Right atrium auricular region (tissue), 2 donors: Measurements from ENCODE around the gene ZBTB22. TPM values are rescaled to one million over a fixed set of nuclear protein-coding genes. Genes with fewer than 3 reads are reported as not detected.
"Not testable (repeated sequence)": the region's sequence is repeated elsewhere in the genome, so short reads cannot be mapped to it uniquely, and the experiment has no call there.

Experiments
- DNase-seq: peaks from one replicate; pipeline ENCODE4 v3.0.0-alpha.2; 2019; ENCODE audit warnings: low spot score
- H3K27ac ChIP-seq, 2 donors: fragments of 200-600 bp; sonication (generic); 1 replicate in 1 of 2; 2 replicates in 1 of 2; pipeline ENCODE4 v1.5.1; 2016 to 2019
- H3K27me3 ChIP-seq, 2 donors: fragments of 200-600 bp; sonication (generic); one replicate each; pipeline versions ENCODE4 v1.5.1 to v1.6.0; 2017 to 2019
- H3K36me3 ChIP-seq: fragments of 200-600 bp; sonication (generic); one replicate; pipeline ENCODE4 v1.5.1; 2016
- H3K4me1 ChIP-seq, 2 donors: fragments of 200-600 bp; sonication (generic); one replicate each; pipeline versions ENCODE4 v1.5.1 to v1.6.0; 2017 to 2019
- H3K4me3 ChIP-seq, 2 donors: fragments of 200-600 bp; sonication (generic); 1 replicate in 1 of 2; 2 replicates in 1 of 2; pipeline ENCODE4 v1.5.1; 2017 to 2019; ENCODE audit warnings: mild to moderate bottlenecking in 1 of 2, moderate library complexity in 1 of 2
- H3K9me3 ChIP-seq, 2 donors: fragments of 200-600 bp; sonication (generic); one replicate each; pipeline ENCODE4 v1.5.1; 2019
- total RNA-seq, 2 donors: library from RNA; depleted of rRNA; stranded (reverse); fragments of >200 nt; gene quantifications; one replicate each; pipeline ENCODE4 v1.1.0, GENCODE V29; 2016
- TF ChIP-seq, protein P1 (sequence below), 2 donors: fragments of 200-600 bp; sonication (generic); IDR thresholded peaks; one replicate each; pipeline ENCODE4 v1.5.1; 2019; ENCODE audit warnings: antibody characterized with exemption in 2 of 2

Gene ZBTB22
- total RNA-seq, 2 donors from 2014 or later: 11.9 to 18.9 TPM

DNA sequence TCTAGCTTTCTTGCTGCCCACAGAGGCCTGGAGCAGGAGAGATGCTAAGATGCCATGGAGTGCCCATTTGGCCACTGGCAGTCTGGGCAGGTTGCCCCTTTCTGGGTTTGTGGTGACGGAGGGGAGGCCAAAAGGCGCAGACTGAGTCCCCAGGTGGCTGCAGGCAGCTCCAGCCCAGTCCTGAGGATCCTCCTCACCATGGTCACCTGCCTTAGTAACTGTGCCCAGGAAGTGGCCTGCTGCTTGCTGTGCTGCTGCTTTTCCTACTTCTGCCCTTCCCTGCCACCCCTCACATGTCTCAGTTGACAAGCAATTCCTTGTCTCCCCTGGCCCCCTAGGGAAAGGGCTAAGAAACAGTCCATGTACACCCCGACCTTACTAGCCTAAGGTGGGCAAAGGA is 38.8 kb upstream of the ZBTB22 start:
- TF ChIP-seq, protein P1, sequence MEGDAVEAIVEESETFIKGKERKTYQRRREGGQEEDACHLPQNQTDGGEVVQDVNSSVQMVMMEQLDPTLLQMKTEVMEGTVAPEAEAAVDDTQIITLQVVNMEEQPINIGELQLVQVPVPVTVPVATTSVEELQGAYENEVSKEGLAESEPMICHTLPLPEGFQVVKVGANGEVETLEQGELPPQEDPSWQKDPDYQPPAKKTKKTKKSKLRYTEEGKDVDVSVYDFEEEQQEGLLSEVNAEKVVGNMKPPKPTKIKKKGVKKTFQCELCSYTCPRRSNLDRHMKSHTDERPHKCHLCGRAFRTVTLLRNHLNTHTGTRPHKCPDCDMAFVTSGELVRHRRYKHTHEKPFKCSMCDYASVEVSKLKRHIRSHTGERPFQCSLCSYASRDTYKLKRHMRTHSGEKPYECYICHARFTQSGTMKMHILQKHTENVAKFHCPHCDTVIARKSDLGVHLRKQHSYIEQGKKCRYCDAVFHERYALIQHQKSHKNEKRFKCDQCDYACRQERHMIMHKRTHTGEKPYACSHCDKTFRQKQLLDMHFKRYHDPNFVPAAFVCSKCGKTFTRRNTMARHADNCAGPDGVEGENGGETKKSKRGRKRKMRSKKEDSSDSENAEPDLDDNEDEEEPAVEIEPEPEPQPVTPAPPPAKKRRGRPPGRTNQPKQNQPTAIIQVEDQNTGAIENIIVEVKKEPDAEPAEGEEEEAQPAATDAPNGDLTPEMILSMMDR (IDR thresholded peaks at IDR 0.05): no peak
- Histone ChIP-seq H3K36me3 (no peaks in the 10 kb centered on the region), H3K27ac (no peak overlapping the region), H3K4me1 (no peaks in the 10 kb centered on the region), H3K4me3 (no peak overlapping the region), H3K27me3 (no peaks in the 10 kb centered on the region), H3K9me3 (no peaks in the 10 kb centered on the region)
- DNase-seq: no peak

DNA sequence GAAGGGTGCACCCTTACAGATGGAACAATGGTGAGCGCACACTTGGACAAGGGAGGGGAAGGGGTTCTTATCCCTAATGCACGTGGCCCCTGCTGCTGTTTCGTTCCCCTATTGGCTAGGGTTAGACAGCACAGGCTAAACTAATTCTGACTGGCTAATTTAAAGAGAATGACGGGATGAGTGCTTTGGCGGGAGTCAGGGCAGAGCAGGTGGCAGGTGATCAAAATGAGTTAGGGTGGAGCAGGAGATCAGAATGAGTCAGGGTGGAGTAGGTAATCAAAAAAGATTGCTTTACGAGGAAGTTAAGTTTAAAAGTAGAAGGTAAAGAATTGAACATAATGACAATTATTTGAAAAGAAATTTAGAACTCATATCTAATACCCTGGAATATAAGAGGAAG is 38.3 kb upstream of the ZBTB22 start:
- H3K9me3 ChIP-seq, H3K36me3 ChIP-seq, DNase-seq, H3K4me1 ChIP-seq, H3K27ac ChIP-seq, H3K4me3 ChIP-seq, H3K27me3 ChIP-seq: not testable (repeated sequence)

DNA sequence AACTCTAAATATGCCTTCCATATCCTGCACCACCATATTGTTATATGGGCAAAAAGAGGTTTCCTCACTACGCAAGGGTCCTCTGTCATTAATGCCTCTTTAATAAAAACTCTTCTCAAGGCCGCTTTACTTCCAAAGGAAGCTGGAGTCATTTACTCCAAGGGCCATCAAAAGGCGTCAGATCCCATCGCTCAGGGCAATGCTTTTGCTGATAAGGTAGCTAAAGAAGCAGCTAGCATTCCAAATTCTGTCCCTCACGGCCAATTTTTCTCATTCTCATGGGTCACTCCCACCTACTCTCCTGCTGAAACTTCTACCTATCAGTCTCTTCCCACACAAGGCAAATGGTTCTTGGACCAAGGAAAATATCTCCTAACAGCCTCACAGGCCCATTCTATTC is 30.3 kb upstream of the ZBTB22 start:
- TF ChIP-seq, protein P1 (IDR thresholded peaks at IDR 0.05): no peak
- no peaks in the 10 kb centered on the region for H3K27me3 ChIP-seq
- DNase-seq: no peak
- H3K4me1 ChIP-seq: peaks cover 0 to 4% of the 10 kb centered on the region in 2 donors
- no peaks in the 10 kb centered on the region for H3K9me3 ChIP-seq
- H3K27ac ChIP-seq: no peak overlapping the region
- no peak overlapping the region for H3K4me3 ChIP-seq
- H3K36me3 ChIP-seq: no peaks in the 10 kb centered on the region

DNA sequence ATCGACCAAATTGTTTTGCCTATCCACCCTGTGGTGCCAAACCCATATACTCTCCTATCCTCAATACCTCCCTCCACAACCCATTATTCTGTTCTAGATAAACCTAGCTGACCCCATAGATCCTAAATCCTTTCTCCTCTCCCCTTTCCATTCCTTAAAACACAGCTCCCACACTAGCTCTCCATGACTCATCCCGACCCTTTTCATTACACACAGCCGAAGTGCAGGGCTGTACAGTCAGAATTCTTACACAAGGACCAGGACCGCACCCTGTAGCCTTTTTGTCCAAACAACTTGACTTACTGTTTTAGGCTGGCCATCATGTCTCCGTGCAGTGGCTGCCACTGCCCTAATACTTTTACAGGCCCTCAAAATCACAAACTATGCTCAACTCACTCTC is 29.4 kb upstream of the ZBTB22 start:
- not testable (repeated sequence) for H3K4me3 ChIP-seq, H3K9me3 ChIP-seq, H3K4me1 ChIP-seq, DNase-seq, H3K36me3 ChIP-seq, H3K27me3 ChIP-seq, H3K27ac ChIP-seq

DNA sequence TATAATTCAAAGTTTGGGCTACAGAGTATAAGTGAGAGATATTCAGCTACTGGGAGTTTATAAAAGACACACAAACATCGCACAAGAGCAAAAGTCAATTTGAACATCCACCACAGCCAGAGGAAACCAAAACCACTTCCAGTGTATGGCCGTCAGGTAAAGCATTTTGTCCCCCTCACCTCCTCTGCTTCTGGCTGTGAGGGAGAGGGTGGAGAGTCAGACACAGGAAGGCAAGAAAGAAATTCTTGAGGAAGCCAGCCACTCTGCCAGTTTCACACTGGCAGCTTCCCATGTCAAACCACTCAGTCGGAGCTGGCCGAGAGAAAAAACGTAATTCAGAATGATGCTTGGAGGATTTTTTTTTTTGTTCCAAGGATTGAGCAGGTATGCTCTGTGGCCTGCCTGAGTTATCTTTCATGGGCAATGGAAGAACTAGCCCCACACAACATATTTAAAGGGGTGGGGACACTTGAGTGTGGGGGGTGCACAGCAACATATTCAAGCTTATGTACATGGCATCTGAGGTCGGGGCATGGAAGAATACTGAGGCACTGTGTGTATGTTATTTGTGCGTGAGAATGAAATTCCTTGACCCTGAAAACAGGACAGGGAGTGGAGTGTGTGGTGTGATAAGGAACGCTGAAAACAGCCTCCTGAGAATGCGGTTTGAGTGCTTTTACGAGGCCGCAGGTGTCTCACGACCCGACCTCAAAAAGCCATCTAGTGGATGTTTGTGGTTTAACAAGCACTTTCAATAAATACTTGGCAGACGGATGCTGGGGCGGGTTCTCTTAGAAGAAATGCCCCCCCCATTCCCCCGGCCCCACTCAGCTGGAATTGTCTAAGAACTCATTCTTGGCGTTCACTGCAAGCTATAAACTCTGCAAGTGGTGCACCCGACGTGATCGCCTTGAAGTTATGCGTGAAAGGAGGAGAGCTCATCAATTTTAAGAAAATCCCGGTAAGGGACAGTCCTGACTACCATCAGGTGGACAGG is 27.5 kb upstream of the ZBTB22 start:
- Histone ChIP-seq H3K36me3 (no peaks in the 10 kb centered on the region), H3K27me3 (no peaks in the 10 kb centered on the region), H3K27ac (no peak overlapping the region), H3K4me3 (no peak overlapping the region), H3K4me1 (peaks cover 0 to 4% of the 10 kb centered on the region in 2 donors), H3K9me3 (no peaks in the 10 kb centered on the region)
- DNase-seq: peak; percentile 72
- TF ChIP-seq, protein P1 (IDR thresholded peaks at IDR 0.05): peak; percentile 65 to 75

DNA sequence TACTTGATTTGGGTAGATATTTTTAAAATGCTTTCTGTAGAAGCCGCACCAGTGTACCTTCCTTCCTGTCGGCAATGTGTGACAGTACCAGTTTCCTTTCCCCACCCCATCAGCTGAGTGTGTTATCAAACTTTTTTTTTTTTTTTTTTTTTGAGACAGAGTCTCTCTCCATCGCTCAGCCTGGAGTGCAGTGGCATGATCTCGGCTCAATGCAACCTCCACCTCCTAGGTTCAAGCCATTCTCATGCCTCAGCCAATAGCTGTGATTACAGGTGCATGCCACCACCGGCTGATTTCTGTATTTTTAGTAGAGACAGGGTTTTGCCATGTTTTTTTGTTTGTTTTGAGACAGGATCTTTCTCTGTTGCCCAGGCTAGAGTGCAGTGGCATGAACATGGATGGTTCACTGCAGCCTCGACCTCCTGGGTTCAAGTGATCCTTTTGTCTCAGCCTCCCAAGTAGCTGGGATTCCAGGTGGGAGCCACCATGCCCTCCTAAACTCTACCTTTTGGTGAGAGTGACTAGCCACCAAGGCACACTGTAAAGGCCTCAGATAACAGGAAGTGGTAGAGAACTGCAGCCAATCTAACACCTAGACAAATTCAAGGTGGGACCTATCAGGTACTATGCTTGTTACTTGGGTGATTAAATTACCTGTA is 26.5 kb upstream of the ZBTB22 start:
- H3K4me1 ChIP-seq: peaks cover 0 to 4% of the 10 kb centered on the region in 2 donors
- TF ChIP-seq, protein P1 (IDR thresholded peaks at IDR 0.05): no peak
- no peak overlapping the region for H3K4me3 ChIP-seq
- DNase-seq: no peak
- no peaks in the 10 kb centered on the region for H3K27me3 ChIP-seq
- no peaks in the 10 kb centered on the region for H3K9me3 ChIP-seq
- no peaks in the 10 kb centered on the region for H3K36me3 ChIP-seq
- no peak overlapping the region for H3K27ac ChIP-seq

DNA sequence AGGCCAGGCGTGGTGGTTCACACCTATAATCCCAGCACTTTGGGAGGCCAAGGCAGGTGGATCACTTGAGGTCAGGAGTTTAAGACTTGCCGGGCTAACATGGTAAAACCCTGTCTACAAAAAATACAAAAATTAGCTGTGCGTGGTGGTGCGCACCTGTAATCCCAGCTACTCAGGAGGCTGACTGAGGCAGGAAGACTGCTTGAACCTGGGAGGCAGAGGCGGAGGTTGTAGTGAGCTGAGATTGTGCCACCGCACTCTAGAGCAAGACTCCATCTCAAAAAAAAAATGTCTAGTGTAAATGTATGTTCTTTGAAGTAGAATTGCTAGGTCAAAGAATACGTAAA is 26.0 kb upstream of the ZBTB22 start:
- DNase-seq, H3K36me3 ChIP-seq, H3K4me3 ChIP-seq, H3K4me1 ChIP-seq, H3K27me3 ChIP-seq, H3K27ac ChIP-seq, H3K9me3 ChIP-seq: not testable (repeated sequence)
